Osteocyte (in vitro differentiated cells): ENCODE results near the gene TUFM. TPM values are rescaled to one million over a fixed set of nuclear protein-coding genes. Genes with fewer than 3 reads are reported as not detected.

Source experiments
- DNase-seq: peaks from one replicate; pipeline ENCODE4 v3.0.0; 2021; ENCODE audit warnings: mixed read lengths; ENCODE audit not compliant: unreplicated experiment; ENCODE audit errors: extremely low spot score
- H3K27ac Mint-ChIP-seq: one replicate; pipeline ENCODE4 v1.8.0; 2021; ENCODE audit warnings: mild to moderate bottlenecking, mixed read lengths; ENCODE audit not compliant: unreplicated experiment
- H3K27me3 Mint-ChIP-seq: one replicate; pipeline ENCODE4 v1.8.0; 2021; ENCODE audit warnings: mixed read lengths; ENCODE audit not compliant: unreplicated experiment
- H3K36me3 Mint-ChIP-seq: one replicate; pipeline ENCODE4 v1.8.0; 2021; ENCODE audit warnings: mixed read lengths; ENCODE audit not compliant: unreplicated experiment
- H3K4me1 Mint-ChIP-seq: one replicate; pipeline ENCODE4 v1.8.0; 2021; ENCODE audit warnings: mixed read lengths; ENCODE audit not compliant: unreplicated experiment
- H3K4me3 Mint-ChIP-seq: one replicate; pipeline ENCODE4 v1.8.0; 2021; ENCODE audit warnings: mild to moderate bottlenecking, moderate library complexity, mixed read lengths; ENCODE audit not compliant: unreplicated experiment
- H3K9me3 Mint-ChIP-seq: one replicate; pipeline ENCODE4 v1.8.0; 2021; ENCODE audit warnings: mixed read lengths; ENCODE audit not compliant: unreplicated experiment
- CTCF ChIP-seq: fragments of 200-600 bp; sonication (generic); IDR thresholded peaks from 2 replicates; pipeline ENCODE4 v1.5.0; 2021; ENCODE audit warnings: antibody characterized with exemption, mild to moderate bottlenecking, moderate library complexity
- total RNA-seq: library from RNA; stranded (reverse); gene quantifications from 2 replicates; pipeline ENCODE4 v1.2.1, GENCODE V29; 2021

TUFM gene
- total RNA-seq, 1 donor from 2014 or later: 122 TPM

- Mint-ChIP-seq H3K4me3 (no peak overlapping the region), H3K4me1 (no peaks in the 10 kb centered on the region), H3K36me3 (peaks cover 41% of the 10 kb centered on the region), H3K27me3 (no peaks in the 10 kb centered on the region), H3K9me3 (no peaks in the 10 kb centered on the region), H3K27ac (peak overlapping the region; percentile 31)
- TF ChIP-seq CTCF: no peak
- no peak for DNase-seq
Observed at GRCh38 chr16:28837672-28838557, 8.2 kb downstream of the TUFM start.

GRCh38 chr16:28836761-28837064 lies 9.4 kb downstream of the TUFM start:
- no peak overlapping the region for H3K27ac Mint-ChIP-seq
- no peak overlapping the region for H3K4me3 Mint-ChIP-seq
- H3K4me1 Mint-ChIP-seq: peaks cover 2% of the 10 kb centered on the region
- H3K36me3 Mint-ChIP-seq: peaks cover 46% of the 10 kb centered on the region
- H3K9me3 Mint-ChIP-seq: no peaks in the 10 kb centered on the region
- no peak for DNase-seq
- H3K27me3 Mint-ChIP-seq: no peaks in the 10 kb centered on the region
- TF ChIP-seq CTCF: no peak

GRCh38 chr16:28835864-28836760 lies 10.0 kb downstream of the TUFM start:
- Mint-ChIP-seq H3K4me3 (no peak overlapping the region), H3K27me3 (no peaks in the 10 kb centered on the region), H3K36me3 (peaks cover 48% of the 10 kb centered on the region), H3K4me1 (peaks cover 2% of the 10 kb centered on the region), H3K9me3 (no peaks in the 10 kb centered on the region), H3K27ac (no peak overlapping the region)
- TF ChIP-seq CTCF: no peak
- DNase-seq: no peak

- H3K4me3 Mint-ChIP-seq: no peak overlapping the region
- peaks cover 2% of the 10 kb centered on the region for H3K4me1 Mint-ChIP-seq
- no peaks in the 10 kb centered on the region for H3K27me3 Mint-ChIP-seq
- H3K36me3 Mint-ChIP-seq: peaks cover 57% of the 10 kb centered on the region
- no peaks in the 10 kb centered on the region for H3K9me3 Mint-ChIP-seq
- TF ChIP-seq CTCF: no peak
- H3K27ac Mint-ChIP-seq: no peak overlapping the region
- no peak for DNase-seq
Observed at GRCh38 chr16:28834873-28835863, 11.0 kb downstream of the TUFM start.
